Sigmoid colon (tissue), 7 donors: ENCODE results near the gene MAML3. TPM values are rescaled to one million over a fixed set of nuclear protein-coding genes. Genes with fewer than 3 reads are reported as not detected.

Source experiments
- DNase-seq: peaks from one replicate; pipeline ENCODE4 v3.0.0-alpha.2; 2019
- H3K27ac ChIP-seq, 4 donors: fragments of 200-600 bp; sonication (generic); one replicate each; pipeline ENCODE4 v1.5.1; 2016 to 2019; ENCODE audit warnings: mild to moderate bottlenecking in 1 of 4
- H3K27me3 ChIP-seq, 3 donors: fragments of 200-600 bp; sonication (generic); one replicate each; pipeline ENCODE4 v1.5.1; 2019; ENCODE audit warnings: mild to moderate bottlenecking in 1 of 3
- H3K36me3 ChIP-seq, 4 donors: fragments of 200-600 bp; sonication (generic); one replicate each; pipeline ENCODE4 v1.5.1; 2016 to 2019
- H3K4me1 ChIP-seq, 4 donors: fragments of 200-600 bp; sonication (generic); one replicate each; pipeline ENCODE4 v1.5.1; 2017 to 2019
- H3K4me3 ChIP-seq, 4 donors: fragments of 200-600 bp; sonication (generic); one replicate each; pipeline ENCODE4 v1.5.1; 2017 to 2019; ENCODE audit warnings: mild to moderate bottlenecking in 2 of 4, moderate library complexity in 1 of 4
- H3K9me3 ChIP-seq, 4 donors: fragments of 200-600 bp in 3 of 4; sonication (generic) in 3 of 4; one replicate each; pipeline versions ENCODE4 v1.5.1 to v1.6.1; 2013 to 2019
- EP300 ChIP-seq, 4 donors: sonication (generic); formaldehyde crosslinking; IDR thresholded peaks; one replicate each; pipeline ENCODE4 v1.6.1; 2017; ENCODE audit warnings: antibody characterized with exemption in 4 of 4
- POLR2A ChIP-seq, 2 donors: fragments of 450-650 bp; IDR thresholded peaks; one replicate each; pipeline ENCODE4 v1.6.1; 2016; ENCODE audit warnings: antibody characterized with exemption in 2 of 2, mild to moderate bottlenecking in 2 of 2, moderate library complexity in 2 of 2
- POLR2AphosphoS5 ChIP-seq, 4 donors: sonication (generic); formaldehyde crosslinking; IDR thresholded peaks; one replicate each; pipeline ENCODE4 v1.6.1; 2017; ENCODE audit warnings: antibody characterized with exemption in 4 of 4
- WGBS, 2 donors: extraction: QIAGEN DNeasy Blood & Tissue Kit; methylation state at CpG; one replicate each; pipeline ENCODE4 v1.1.7; 2013; 5-methylcytosine and 5-hydroxymethylcytosine counted together
- intact Hi-C: fragments of 100-400 bp; cut with DNase I; formaldehyde crosslinking; loops from one replicate; pipeline ENCODE4 v1.15.1; 2023
- polyA plus RNA-seq, 3 donors: library from polyadenylated mRNA; stranded (reverse); fragments of 200-250 nt; gene quantifications; one replicate each; pipeline ENCODE4 v1.2.3, GENCODE V29; 2013
- total RNA-seq, 4 donors: library from RNA; depleted of rRNA; stranded (reverse); fragments of >200 nt; gene quantifications; one replicate each; pipeline ENCODE4 v1.1.0, GENCODE V29; 2016
- TF ChIP-seq, protein P1 (sequence below), 4 experiments: fragments of 450-650 bp in 3 of 4; fragments of 200-600 bp in 1 of 4; IDR thresholded peaks; one replicate each; pipeline ENCODE4 v1.5.1; 2016 to 2019; ENCODE audit warnings: antibody characterized with exemption in 4 of 4, mild to moderate bottlenecking in 3 of 4, moderate library complexity in 2 of 4
- donor health status: healthy with polysubstance abuse.
- donor health status: Bipolar disorder and iron deficiency.
- donor health status: healthy.

Gene MAML3
- total and polyA plus RNA-seq, 7 donors = 3.5 to 16.3 (median 5.4) TPM

DNA sequence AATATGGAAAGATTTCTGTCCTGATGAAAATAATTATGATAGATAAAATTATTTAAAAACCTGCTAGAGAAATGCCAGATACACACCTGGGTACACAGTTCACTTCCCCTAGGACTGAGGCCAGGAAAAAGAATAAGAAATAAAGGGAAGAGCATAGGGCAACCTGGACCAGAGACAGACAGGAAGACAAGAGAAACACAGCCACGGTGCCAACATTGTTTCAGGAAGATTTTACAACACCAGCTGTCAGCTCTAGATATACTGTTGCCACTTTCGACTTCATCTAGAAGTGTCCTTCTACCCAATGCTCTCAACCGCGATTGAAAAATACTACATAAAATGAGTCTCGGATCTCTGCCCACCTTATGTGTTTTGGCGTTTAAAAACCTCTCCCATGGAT lies 128.5 kb downstream of the MAML3 start:
- no peak for DNase-seq
- intact Hi-C loops = no loop called here
- no peak overlapping the region for H3K4me3 ChIP-seq
- H3K36me3 ChIP-seq = no peaks in the 10 kb centered on the region
- no peaks in the 10 kb centered on the region for H3K27me3 ChIP-seq
- H3K4me1 ChIP-seq = peaks cover 0 to 10% (median 9%) of the 10 kb centered on the region in 4 donors
- TF ChIP-seq EP300 (IDR thresholded peaks at IDR 0.05) = no peak
- no peak for TF ChIP-seq POLR2A (IDR thresholded peaks at IDR 0.05)
- TF ChIP-seq, protein P1, sequence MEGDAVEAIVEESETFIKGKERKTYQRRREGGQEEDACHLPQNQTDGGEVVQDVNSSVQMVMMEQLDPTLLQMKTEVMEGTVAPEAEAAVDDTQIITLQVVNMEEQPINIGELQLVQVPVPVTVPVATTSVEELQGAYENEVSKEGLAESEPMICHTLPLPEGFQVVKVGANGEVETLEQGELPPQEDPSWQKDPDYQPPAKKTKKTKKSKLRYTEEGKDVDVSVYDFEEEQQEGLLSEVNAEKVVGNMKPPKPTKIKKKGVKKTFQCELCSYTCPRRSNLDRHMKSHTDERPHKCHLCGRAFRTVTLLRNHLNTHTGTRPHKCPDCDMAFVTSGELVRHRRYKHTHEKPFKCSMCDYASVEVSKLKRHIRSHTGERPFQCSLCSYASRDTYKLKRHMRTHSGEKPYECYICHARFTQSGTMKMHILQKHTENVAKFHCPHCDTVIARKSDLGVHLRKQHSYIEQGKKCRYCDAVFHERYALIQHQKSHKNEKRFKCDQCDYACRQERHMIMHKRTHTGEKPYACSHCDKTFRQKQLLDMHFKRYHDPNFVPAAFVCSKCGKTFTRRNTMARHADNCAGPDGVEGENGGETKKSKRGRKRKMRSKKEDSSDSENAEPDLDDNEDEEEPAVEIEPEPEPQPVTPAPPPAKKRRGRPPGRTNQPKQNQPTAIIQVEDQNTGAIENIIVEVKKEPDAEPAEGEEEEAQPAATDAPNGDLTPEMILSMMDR (IDR thresholded peaks at IDR 0.05) = no peak
- TF ChIP-seq POLR2AphosphoS5 (IDR thresholded peaks at IDR 0.05) = no peak
- 56 to 74% methylated on average over 6 of the region's 6 CpGs for WGBS, 2 donors
- H3K9me3 ChIP-seq = no peaks in the 10 kb centered on the region
- H3K27ac ChIP-seq = no peak overlapping the region

DNA sequence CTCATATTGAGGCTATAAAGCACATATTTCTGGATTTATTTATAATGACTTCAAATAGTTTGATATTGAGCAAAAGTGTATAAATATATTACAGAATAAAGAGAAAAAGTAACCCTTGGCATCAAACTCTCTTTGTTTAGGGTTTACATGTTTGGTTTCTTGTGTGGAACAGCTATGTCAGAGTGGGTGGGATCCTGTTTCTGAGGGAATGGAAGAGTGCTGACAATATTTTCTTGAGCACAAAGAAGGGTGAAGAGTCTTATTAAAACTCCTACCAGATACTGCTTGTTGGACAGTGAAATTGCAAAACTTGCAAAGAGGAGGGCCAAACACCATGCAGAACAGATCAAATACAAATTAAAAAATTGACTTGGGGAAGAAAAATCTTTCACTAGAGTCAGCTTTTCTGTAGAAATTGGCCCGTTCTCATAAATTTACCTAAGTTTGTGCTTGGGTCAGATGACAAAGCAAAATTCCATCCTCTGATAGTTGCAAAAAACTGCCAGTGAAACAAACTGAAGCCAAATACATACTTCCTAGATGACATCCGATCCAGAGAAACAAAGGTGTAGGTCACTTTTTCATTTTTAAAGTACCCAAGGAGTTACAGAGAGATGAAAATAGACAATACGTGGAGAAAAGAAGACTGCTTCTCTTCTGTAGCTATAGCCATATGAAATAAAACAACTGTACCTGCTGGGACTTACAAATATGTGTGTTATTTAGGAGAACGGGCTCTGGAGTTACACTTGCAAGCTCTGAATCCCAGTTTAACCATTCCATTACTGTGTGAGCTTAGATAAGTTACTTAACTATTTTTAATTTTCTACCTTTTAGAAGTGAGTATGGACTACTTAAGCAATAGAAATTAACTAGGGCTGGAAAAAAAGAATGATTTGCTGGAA lies 133.3 kb downstream of the MAML3 start:
- 22 to 52% methylated on average over 4 of the region's 4 CpGs for WGBS, 2 donors
- Histone ChIP-seq H3K4me3 (no peak overlapping the region), H3K27ac (peak overlapping the region; percentile 23 to 69 (median 48)), H3K4me1 (peaks cover 0 to 32% (median 26%) of the 10 kb centered on the region in 4 donors), H3K27me3 (no peaks in the 10 kb centered on the region), H3K36me3 (no peaks in the 10 kb centered on the region), H3K9me3 (no peaks in the 10 kb centered on the region)
- intact Hi-C loops = no loop called here
- DNase-seq = no peak
- TF ChIP-seq, protein P1 (IDR thresholded peaks at IDR 0.05) = no peak
- TF ChIP-seq POLR2A (IDR thresholded peaks at IDR 0.05) (no peak), EP300 (IDR thresholded peaks at IDR 0.05) (no peak), POLR2AphosphoS5 (IDR thresholded peaks at IDR 0.05) (no peak)

DNA sequence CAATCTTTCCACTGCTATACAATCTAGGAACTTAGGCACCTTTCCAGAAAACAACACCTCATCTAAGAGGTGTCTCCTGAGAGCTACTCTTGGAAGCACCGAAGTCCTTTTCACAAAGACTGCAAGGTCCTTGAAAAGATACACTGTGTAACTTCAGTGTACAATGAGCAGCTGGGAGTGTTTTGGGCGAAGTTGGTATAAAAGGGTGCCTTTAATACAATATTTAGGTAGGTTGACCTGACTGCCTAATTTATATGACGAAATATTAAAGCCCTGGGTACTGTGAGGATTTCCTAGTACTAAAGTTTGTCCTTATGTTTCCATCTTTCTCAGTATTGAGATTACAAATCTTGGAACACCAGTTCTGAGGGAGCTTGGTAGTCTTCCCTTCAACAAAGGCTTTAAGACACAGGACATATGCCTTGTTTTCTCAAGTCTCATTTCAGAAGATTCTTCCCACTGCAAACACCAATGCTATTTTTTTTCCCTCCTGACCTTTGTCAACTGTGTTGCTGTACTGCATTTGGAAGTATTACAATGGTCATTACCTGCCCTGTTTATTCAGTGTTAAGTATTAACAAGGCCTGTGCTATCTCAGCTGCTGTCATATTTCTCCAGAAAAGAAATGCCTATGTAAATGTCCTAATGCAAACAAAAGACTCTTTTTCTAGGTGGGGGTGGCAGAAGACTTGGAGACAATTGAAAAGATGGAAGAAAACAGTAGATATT lies 134.2 kb downstream of the MAML3 start:
- peaks cover 0 to 32% (median 26%) of the 10 kb centered on the region in 4 donors for H3K4me1 ChIP-seq
- no peak overlapping the region for H3K4me3 ChIP-seq
- no peaks in the 10 kb centered on the region for H3K9me3 ChIP-seq
- H3K27me3 ChIP-seq = no peaks in the 10 kb centered on the region
- intact Hi-C loops = loop anchor here (5.0 to 10.0 kb wide), 3 partner anchors 133 to 335 kb away; partner anchors contain the start of gene MAML3
- no peaks in the 10 kb centered on the region for H3K36me3 ChIP-seq
- 20 to 69% methylated on average over 3 of the region's 3 CpGs for WGBS, 2 donors
- TF ChIP-seq, protein P1 (IDR thresholded peaks at IDR 0.05) = no peak
- TF ChIP-seq POLR2AphosphoS5 (IDR thresholded peaks at IDR 0.05) (peak in 3 of 4 donors; percentile 65 to 73 (median 68)), POLR2A (IDR thresholded peaks at IDR 0.05) (no peak)
- H3K27ac ChIP-seq = peak overlapping the region; percentile 23 to 69 (median 48)
- DNase-seq = no peak

DNA sequence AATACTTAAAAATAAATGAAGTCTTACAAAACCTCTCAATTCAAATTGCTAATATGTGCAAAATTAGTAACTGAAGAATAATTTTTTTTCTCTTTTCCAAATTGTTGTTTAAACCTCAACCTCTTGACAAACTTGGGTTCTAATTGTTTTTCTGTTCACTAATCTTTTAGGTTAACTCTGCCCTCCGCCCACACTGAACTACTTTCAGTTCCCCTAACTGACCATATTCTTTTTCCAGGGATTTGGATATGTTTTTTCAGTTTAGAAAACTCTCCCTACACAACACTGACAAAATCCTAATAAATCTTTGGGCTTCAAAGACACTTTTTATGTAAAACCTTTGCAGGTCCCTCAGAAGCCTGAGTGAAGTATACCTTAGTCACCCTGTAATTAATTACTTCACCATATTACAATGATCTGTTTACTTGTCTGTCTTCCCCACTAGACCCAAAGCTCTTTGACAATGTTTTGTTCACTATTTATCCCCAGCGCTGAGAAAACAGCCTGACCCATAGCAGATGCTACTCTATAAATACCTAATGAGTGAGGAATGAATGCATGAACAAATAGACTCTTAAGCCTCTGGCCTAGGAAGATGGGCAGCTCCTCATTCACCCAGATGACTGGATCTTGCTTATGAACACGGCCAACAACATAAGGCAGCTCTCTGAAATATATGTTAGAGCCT lies 134.9 kb downstream of the MAML3 start:
- H3K27me3 ChIP-seq = no peaks in the 10 kb centered on the region
- WGBS, 2 donors = 33 to 61% methylated on average over 3 of the region's 3 CpGs

More for the DNA sequence above, 134.9 kb downstream of the MAML3 start:
- Histone ChIP-seq H3K27ac (peak overlapping the region; percentile 23 to 69 (median 48)), H3K9me3 (no peaks in the 10 kb centered on the region), H3K36me3 (no peaks in the 10 kb centered on the region), H3K4me1 (peaks cover 0 to 32% (median 26%) of the 10 kb centered on the region in 4 donors), H3K4me3 (no peak overlapping the region)
- TF ChIP-seq, protein P1 (IDR thresholded peaks at IDR 0.05) = no peak
- no peak for TF ChIP-seq EP300 (IDR thresholded peaks at IDR 0.05)
- no peak for TF ChIP-seq POLR2AphosphoS5 (IDR thresholded peaks at IDR 0.05)
- no peak for TF ChIP-seq POLR2A (IDR thresholded peaks at IDR 0.05)
- no peak for DNase-seq
- intact Hi-C loops = loop anchor here (5.0 to 10.0 kb wide), 3 partner anchors 133 to 336 kb away; partner anchors contain the start of gene MAML3
